Keratinocyte (primary cell): ENCODE data around the gene TMEM151A. TPM values are rescaled to one million over a fixed set of nuclear protein-coding genes. Genes with fewer than 3 reads are reported as not detected.

ENCODE experiments used
- DNase-seq: peaks from one replicate; pipeline ENCODE4 v3.0.0-alpha.2; 2011; ENCODE audit warnings: low read depth, missing footprints, low spot score
- FAIRE-seq: peaks from 2 replicates; lab custom pipeline; 2011; peaks lifted over from hg19 to GRCh38; lab: Jason Lieb, UNC
- H2AFZ ChIP-seq: 2 replicates; pipeline ENCODE4 v1.6.0; 2012; ENCODE audit warnings: low read length, control low read depth, inconsistent platforms; ENCODE audit not compliant: control insufficient read depth
- H3K27ac ChIP-seq: 2 replicates; pipeline ENCODE4 v1.5.1; 2011; ENCODE audit warnings: low read length; ENCODE audit not compliant: control insufficient read depth, insufficient read depth
- H3K27me3 ChIP-seq: 3 replicates; pipeline ENCODE4 v1.6.0; 2011; ENCODE audit warnings: low read length; ENCODE audit not compliant: control insufficient read depth, insufficient read depth; ENCODE audit errors: extremely low read depth
- H3K36me3 ChIP-seq, 2 experiments: 2 replicates in 1 of 2; 3 replicates in 1 of 2; pipeline ENCODE4 v1.5.1; 2011; ENCODE audit warnings: low read length in 2 of 2, mild to moderate bottlenecking in 1 of 2; ENCODE audit not compliant: control insufficient read depth in 2 of 2, insufficient read depth in 2 of 2; ENCODE audit errors: extremely low read depth in 1 of 2
- H3K4me1 ChIP-seq: 3 replicates; pipeline ENCODE4 v1.5.1; 2011; ENCODE audit warnings: low read length; ENCODE audit not compliant: control insufficient read depth, insufficient read depth; ENCODE audit errors: extremely low read depth
- H3K4me2 ChIP-seq: 3 replicates; pipeline ENCODE4 v1.6.0; 2011; ENCODE audit warnings: low read depth, low read length; ENCODE audit not compliant: control insufficient read depth, insufficient read depth; ENCODE audit errors: extremely low read depth
- H3K4me3 ChIP-seq, 3 experiments: fragments of 200-600 bp in 1 of 3; sonication (generic) in 1 of 3; 2 replicates in 2 of 3; 3 replicates in 1 of 3; pipeline ENCODE4 v1.5.1; 2011 to 2016; ENCODE audit warnings: low read length in 3 of 3, mild to moderate bottlenecking in 3 of 3, control low read depth in 2 of 3, inconsistent platforms in 1 of 3, low read depth in 1 of 3, mixed read lengths in 1 of 3, mixed run types in 1 of 3, moderate library complexity in 1 of 3; ENCODE audit not compliant: control insufficient read depth in 2 of 3, insufficient read depth in 2 of 3; ENCODE audit errors: extremely low read depth in 1 of 3
- H3K79me2 ChIP-seq: 2 replicates; pipeline ENCODE4 v1.6.0; 2012; ENCODE audit warnings: low read length; ENCODE audit not compliant: control insufficient read depth, insufficient read depth
- H3K9ac ChIP-seq: 3 replicates; pipeline ENCODE4 v1.6.0; 2011; ENCODE audit warnings: low read length; ENCODE audit not compliant: control insufficient read depth, insufficient read depth; ENCODE audit errors: extremely low read depth
- H3K9me1 ChIP-seq: 3 replicates; pipeline ENCODE4 v1.6.0; 2011; ENCODE audit warnings: low read length; ENCODE audit not compliant: control insufficient read depth, insufficient read depth; ENCODE audit errors: extremely low read depth
- H3K9me3 ChIP-seq: 2 replicates; pipeline ENCODE4 v1.5.1; 2012; ENCODE audit warnings: low read depth, low read length; ENCODE audit not compliant: control insufficient read depth
- H4K20me1 ChIP-seq: 3 replicates; pipeline ENCODE4 v1.6.0; 2011; ENCODE audit warnings: low read length; ENCODE audit not compliant: control insufficient read depth, insufficient read depth; ENCODE audit errors: extremely low read depth
- EZH2 ChIP-seq: IDR thresholded peaks from one replicate; pipeline ENCODE4 v1.6.1; 2012; ENCODE audit warnings: inconsistent platforms, mild to moderate bottlenecking, low read length, moderate library complexity
- dilution Hi-C: fragments of 300-500 bp; cut with MboI; formaldehyde crosslinking; loops from one replicate; pipeline ENCODE4 v1.7.0; 2020; ENCODE audit warnings: low sequenced_read_pairs; ENCODE audit not compliant: extremely low pct_ligation_motif_present
- polyA plus RNA-seq, 5 experiments: library from polyadenylated mRNA; depleted of rRNA in 3 of 5; stranded (reverse) in 3 of 5; stranded (forward) in 1 of 5; unstranded in 1 of 5; fragments of >200 nt; gene quantifications; 1 replicate in 1 of 5; 2 replicates in 3 of 5; 3 replicates in 1 of 5; pipeline versions ENCODE4 v1.2.1 to v1.2.3, GENCODE V29; 2011 to 2012; ENCODE audit warnings: missing spikeins in 2 of 5, low read depth in 1 of 5, low replicate concordance in 1 of 5
- TF ChIP-seq, protein P1 (sequence below), 3 experiments: IDR thresholded peaks in 1 of 3; conservative IDR thresholded peaks in 1 of 3; optimal IDR thresholded peaks in 1 of 3; 2 replicates in 2 of 3; 3 replicates in 1 of 3; pipeline versions ENCODE3 to v1.5.1; 2011; ENCODE audit warnings: low read length in 3 of 3, mild to moderate bottlenecking in 3 of 3, moderate library complexity in 2 of 3, control low read depth in 1 of 3, inconsistent platforms in 1 of 3; ENCODE audit not compliant: insufficient read depth in 2 of 3; ENCODE audit errors: extremely low read depth in 1 of 3

TMEM151A gene
- polyA plus RNA-seq, 1 donor (not counting 4 experiments of a cell fraction or from before 2014, with no cell fraction given) = not detected

DNA sequence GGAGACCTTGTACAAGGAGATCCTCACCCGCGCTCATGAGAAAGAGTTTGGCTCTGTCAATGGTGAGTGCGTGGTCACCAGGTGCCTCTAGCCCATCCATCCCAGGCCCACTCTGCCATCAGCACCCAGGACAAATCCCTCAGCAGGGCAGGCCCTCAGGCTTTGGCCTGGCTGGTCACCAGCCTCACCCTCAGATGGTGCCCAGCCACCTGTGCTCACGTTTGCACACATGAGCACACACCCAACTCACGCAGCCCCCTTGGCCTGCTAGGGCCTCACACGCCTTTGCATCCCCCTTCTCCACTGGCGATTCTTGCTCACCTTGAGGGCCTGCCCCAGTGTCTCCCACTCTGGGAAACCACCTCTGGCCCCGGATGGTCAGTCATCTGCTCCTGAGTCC is 27.3 kb upstream of the TMEM151A start:
- peaks cover 2% of the 10 kb centered on the region for H4K20me1 ChIP-seq
- FAIRE-seq = no peak
- no peak for DNase-seq
- no peaks in the 10 kb centered on the region for H3K27me3 ChIP-seq
- H3K9ac ChIP-seq = no peak overlapping the region
- no peak overlapping the region for H3K4me3 ChIP-seq
- H3K4me2 ChIP-seq = no peak overlapping the region
- H3K9me1 ChIP-seq = no peaks in the 10 kb centered on the region
- H3K36me3 ChIP-seq = peaks cover 41 to 43% of the 10 kb centered on the region in 2 experiments
- H3K79me2 ChIP-seq = peaks cover 9% of the 10 kb centered on the region
- no peak overlapping the region for H2AFZ ChIP-seq
- dilution Hi-C loops = no loop called here
- TF ChIP-seq EZH2 = no peak
- TF ChIP-seq, protein P1, sequence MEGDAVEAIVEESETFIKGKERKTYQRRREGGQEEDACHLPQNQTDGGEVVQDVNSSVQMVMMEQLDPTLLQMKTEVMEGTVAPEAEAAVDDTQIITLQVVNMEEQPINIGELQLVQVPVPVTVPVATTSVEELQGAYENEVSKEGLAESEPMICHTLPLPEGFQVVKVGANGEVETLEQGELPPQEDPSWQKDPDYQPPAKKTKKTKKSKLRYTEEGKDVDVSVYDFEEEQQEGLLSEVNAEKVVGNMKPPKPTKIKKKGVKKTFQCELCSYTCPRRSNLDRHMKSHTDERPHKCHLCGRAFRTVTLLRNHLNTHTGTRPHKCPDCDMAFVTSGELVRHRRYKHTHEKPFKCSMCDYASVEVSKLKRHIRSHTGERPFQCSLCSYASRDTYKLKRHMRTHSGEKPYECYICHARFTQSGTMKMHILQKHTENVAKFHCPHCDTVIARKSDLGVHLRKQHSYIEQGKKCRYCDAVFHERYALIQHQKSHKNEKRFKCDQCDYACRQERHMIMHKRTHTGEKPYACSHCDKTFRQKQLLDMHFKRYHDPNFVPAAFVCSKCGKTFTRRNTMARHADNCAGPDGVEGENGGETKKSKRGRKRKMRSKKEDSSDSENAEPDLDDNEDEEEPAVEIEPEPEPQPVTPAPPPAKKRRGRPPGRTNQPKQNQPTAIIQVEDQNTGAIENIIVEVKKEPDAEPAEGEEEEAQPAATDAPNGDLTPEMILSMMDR (optimal IDR thresholded peaks at IDR 0.05 in 1 of 3, IDR thresholded peaks at IDR 0.05 in 1 of 3, conservative IDR thresholded peaks at IDR 0.05 in 1 of 3; ENCODE audit: extremely low read depth in 1 of 3, insufficient read depth in 2 of 3, low read length in 3 of 3) = no peak
- no peaks in the 10 kb centered on the region for H3K9me3 ChIP-seq
- H3K4me1 ChIP-seq = peaks cover 3% of the 10 kb centered on the region
- H3K27ac ChIP-seq = no peak overlapping the region

DNA sequence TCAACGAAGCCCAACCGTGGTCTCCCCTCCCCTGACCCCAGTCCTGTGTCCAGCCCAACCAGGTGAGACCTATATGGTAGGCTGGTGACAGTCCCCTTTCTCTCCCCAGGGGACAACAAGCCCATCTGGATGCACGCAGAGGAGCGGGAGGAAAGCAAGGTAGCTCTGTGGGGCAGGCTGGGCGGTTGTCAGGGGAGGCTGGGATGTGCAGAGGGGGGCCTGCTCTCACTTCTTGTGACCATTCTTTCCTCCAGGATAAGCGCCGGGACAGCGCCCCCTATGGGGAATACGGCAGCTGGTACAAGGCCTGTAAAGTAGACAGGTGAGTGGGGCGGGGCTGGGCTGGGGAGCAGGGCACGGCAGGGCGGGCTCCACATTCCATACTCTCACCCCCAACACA is 26.8 kb upstream of the TMEM151A start:
- Histone ChIP-seq H4K20me1 (peaks cover 2% of the 10 kb centered on the region), H3K4me3 (no peak overlapping the region), H2AFZ (no peak overlapping the region), H3K9me1 (no peaks in the 10 kb centered on the region), H3K4me1 (peaks cover 8% of the 10 kb centered on the region), H3K9me3 (no peaks in the 10 kb centered on the region), H3K27ac (no peak overlapping the region), H3K27me3 (no peaks in the 10 kb centered on the region), H3K4me2 (no peak overlapping the region), H3K36me3 (peaks cover 36 to 40% of the 10 kb centered on the region in 2 experiments), H3K9ac (no peak overlapping the region), H3K79me2 (peaks cover 12% of the 10 kb centered on the region)
- TF ChIP-seq, protein P1 (optimal IDR thresholded peaks at IDR 0.05 in 1 of 3, IDR thresholded peaks at IDR 0.05 in 1 of 3, conservative IDR thresholded peaks at IDR 0.05 in 1 of 3; ENCODE audit: extremely low read depth in 1 of 3, insufficient read depth in 2 of 3, low read length in 3 of 3) = peak; percentile 48 to 76 (median 58)
- no peak for TF ChIP-seq EZH2
- dilution Hi-C loops = no loop called here
- DNase-seq (no peak), FAIRE-seq (no peak)
